Endothelial cell of umbilical vein (primary cell): ENCODE measurements around the gene EIF2B4.

Experiments
- EZH2 ChIP-seq: IDR thresholded peaks from 2 replicates; pipeline ENCODE4 v1.6.1; 2012; ENCODE audit warnings: borderline replicate concordance, low read depth, mild to moderate bottlenecking, moderate library complexity, low read length, inconsistent platforms; ENCODE audit not compliant: severe bottlenecking
- FOS ChIP-seq: IDR thresholded peaks from 2 replicates; pipeline ENCODE4 v1.6.1; 2011; ENCODE audit warnings: mild to moderate bottlenecking, low read length, moderate library complexity, borderline replicate concordance; ENCODE audit not compliant: insufficient read depth
- GATA2 ChIP-seq: IDR thresholded peaks from 2 replicates; pipeline ENCODE4 v1.7.0; 2011; ENCODE audit warnings: low read depth, mild to moderate bottlenecking, moderate library complexity, mixed read lengths, low read length; ENCODE audit not compliant: insufficient read length, insufficient read depth
- JUN ChIP-seq: IDR thresholded peaks from 2 replicates; pipeline ENCODE4 v1.6.1; 2011; ENCODE audit warnings: borderline replicate concordance, low read depth; ENCODE audit not compliant: insufficient read length, insufficient read depth
- MYC ChIP-seq: IDR thresholded peaks from one replicate; pipeline ENCODE4 v1.6.1; 2011; ENCODE audit warnings: mild to moderate bottlenecking, low read depth, low read length
- POLR2A ChIP-seq: IDR thresholded peaks from 2 replicates; pipeline ENCODE4 v1.6.1; 2012; ENCODE audit warnings: low read depth, mild to moderate bottlenecking, control low read depth, low read length
- POLR2AphosphoS5 ChIP-seq: IDR thresholded peaks from 2 replicates; pipeline ENCODE4 v1.6.1; 2012; ENCODE audit warnings: low read depth, mild to moderate bottlenecking, control low read depth, low read length, moderate library complexity; ENCODE audit not compliant: insufficient read depth
- TF ChIP-seq, protein P1 (sequence below), 2 donors: IDR thresholded peaks; 1 replicate in 1 of 2; 2 replicates in 1 of 2; pipeline ENCODE4 v1.5.1; 2011; ENCODE audit warnings: low read length in 2 of 2, mild to moderate bottlenecking in 2 of 2, moderate library complexity in 2 of 2, control low read depth in 1 of 2, inconsistent platforms in 1 of 2, low read depth in 1 of 2; ENCODE audit not compliant: insufficient read depth in 1 of 2; ENCODE audit errors: extremely low read depth in 1 of 2
- TF ChIP-seq, protein P2 (sequence below): IDR thresholded peaks from 2 replicates; pipeline ENCODE4 v1.6.1; 2011; ENCODE audit not compliant: insufficient read depth, insufficient read length

DNA sequence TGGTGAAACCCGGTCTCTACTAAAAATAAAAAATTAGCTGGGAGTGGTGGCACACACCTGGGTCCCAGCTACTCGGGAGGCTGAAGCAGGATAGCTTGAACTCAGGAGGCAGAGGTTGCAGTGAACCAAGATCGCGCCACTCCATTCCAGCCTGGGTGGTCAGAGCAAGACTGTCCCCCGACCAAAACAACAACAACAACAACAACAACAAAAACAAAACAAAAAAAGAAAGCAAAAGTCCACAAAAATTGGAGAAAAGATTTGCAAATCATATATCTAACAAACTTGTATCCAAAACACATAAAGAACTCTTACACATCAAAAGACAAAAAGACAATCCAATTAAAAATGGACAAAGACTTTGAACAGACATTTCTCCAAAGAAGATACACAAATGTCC is 28.8 kb upstream of the EIF2B4 start:
- TF ChIP-seq POLR2A (no peak), FOS (no peak), POLR2AphosphoS5 (no peak), GATA2 (no peak), EZH2 (no peak), JUN (no peak), MYC (no peak)
- TF ChIP-seq, protein P1, sequence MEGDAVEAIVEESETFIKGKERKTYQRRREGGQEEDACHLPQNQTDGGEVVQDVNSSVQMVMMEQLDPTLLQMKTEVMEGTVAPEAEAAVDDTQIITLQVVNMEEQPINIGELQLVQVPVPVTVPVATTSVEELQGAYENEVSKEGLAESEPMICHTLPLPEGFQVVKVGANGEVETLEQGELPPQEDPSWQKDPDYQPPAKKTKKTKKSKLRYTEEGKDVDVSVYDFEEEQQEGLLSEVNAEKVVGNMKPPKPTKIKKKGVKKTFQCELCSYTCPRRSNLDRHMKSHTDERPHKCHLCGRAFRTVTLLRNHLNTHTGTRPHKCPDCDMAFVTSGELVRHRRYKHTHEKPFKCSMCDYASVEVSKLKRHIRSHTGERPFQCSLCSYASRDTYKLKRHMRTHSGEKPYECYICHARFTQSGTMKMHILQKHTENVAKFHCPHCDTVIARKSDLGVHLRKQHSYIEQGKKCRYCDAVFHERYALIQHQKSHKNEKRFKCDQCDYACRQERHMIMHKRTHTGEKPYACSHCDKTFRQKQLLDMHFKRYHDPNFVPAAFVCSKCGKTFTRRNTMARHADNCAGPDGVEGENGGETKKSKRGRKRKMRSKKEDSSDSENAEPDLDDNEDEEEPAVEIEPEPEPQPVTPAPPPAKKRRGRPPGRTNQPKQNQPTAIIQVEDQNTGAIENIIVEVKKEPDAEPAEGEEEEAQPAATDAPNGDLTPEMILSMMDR (IDR thresholded peaks at IDR 0.05; ENCODE audit: extremely low read depth in 1 of 2, insufficient read depth in 1 of 2, low read depth in 1 of 2, low read length in 2 of 2) = no peak
- TF ChIP-seq, protein P2, sequence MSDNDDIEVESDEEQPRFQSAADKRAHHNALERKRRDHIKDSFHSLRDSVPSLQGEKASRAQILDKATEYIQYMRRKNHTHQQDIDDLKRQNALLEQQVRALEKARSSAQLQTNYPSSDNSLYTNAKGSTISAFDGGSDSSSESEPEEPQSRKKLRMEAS = no peak
